Heart left ventricle (tissue), 13 donors: ENCODE data around the gene INKA1.

ENCODE experiments used
- POLR2A ChIP-seq, 2 donors: fragments of 450-650 bp; IDR thresholded peaks; one replicate each; pipeline ENCODE4 v1.6.1; 2017; ENCODE audit warnings: antibody characterized with exemption in 2 of 2, mild to moderate bottlenecking in 2 of 2, moderate library complexity in 2 of 2
- TF ChIP-seq, protein P1 (sequence below), 12 donors: fragments of 200-600 bp; sonication (generic) in 4 of 12; IDR thresholded peaks; one replicate each; pipeline versions ENCODE4 v1.5.0 to v1.8.0; 2018 to 2022; ENCODE audit warnings: antibody characterized with exemption in 12 of 12, mild to moderate bottlenecking in 5 of 12
- donor health status: ischemic (EF 13 %, LVEDD 7.1; RV severe dilation, severe dysfunction).
- donor health status: DM: no; HTN: yes; CAD: no.
- donor health status: DM: no; HTN: no; CAD: no.
- donor health status: ischemic (EF 25% LVEDD 6.9; RV normal size, moderate dysfunction).
- donor health status: ischemic (EF 25% LVEDD 5.7; RV mildly dilated, moderate dysfunction).
- donor health status: ischemic (EF 35%, LVEDD 5.7; RV mildly dilated, moderate dysfunction).
- donor health status: nonischemic (EF 11% LVEDD 7.7; RV severe dilation, severe dysfunction).
- donor health status: DM: yes; HTN: yes; CAD: no.
- donor health status: PGD.
- donor health status: ischemic (EF 29% LVEDD 5.4; RV normal size, mild dysfunction).
- donor health status: nonischemic (EF 23%, LVEDD 6.1; RV moderate dilation, normal function).

DNA sequence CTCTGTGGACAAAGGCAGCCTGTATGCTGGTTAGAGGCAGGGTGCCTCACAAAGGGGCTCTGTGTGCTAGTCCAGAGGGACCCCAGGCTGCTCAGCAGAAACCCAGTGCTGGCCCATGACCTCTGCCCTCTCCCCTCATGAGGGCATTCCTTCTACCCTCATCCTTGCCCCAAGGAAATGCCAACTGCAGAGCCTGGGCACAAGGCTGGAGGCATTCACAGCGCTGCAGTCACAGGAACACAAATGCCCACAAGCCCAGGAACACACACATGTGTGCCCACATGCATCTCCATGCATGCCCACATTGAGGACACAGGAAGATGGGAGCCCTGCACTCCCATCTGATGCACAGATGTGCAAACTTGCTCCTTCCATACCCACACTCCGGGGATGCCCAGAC, 3.8 kb downstream of the INKA1 start:
- TF ChIP-seq, protein P1, sequence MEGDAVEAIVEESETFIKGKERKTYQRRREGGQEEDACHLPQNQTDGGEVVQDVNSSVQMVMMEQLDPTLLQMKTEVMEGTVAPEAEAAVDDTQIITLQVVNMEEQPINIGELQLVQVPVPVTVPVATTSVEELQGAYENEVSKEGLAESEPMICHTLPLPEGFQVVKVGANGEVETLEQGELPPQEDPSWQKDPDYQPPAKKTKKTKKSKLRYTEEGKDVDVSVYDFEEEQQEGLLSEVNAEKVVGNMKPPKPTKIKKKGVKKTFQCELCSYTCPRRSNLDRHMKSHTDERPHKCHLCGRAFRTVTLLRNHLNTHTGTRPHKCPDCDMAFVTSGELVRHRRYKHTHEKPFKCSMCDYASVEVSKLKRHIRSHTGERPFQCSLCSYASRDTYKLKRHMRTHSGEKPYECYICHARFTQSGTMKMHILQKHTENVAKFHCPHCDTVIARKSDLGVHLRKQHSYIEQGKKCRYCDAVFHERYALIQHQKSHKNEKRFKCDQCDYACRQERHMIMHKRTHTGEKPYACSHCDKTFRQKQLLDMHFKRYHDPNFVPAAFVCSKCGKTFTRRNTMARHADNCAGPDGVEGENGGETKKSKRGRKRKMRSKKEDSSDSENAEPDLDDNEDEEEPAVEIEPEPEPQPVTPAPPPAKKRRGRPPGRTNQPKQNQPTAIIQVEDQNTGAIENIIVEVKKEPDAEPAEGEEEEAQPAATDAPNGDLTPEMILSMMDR (IDR thresholded peaks at IDR 0.05): no peak
- TF ChIP-seq POLR2A (IDR thresholded peaks at IDR 0.05): no peak
